Measurements from ENCODE around the gene PBX4.

Gene PBX4

DNA sequence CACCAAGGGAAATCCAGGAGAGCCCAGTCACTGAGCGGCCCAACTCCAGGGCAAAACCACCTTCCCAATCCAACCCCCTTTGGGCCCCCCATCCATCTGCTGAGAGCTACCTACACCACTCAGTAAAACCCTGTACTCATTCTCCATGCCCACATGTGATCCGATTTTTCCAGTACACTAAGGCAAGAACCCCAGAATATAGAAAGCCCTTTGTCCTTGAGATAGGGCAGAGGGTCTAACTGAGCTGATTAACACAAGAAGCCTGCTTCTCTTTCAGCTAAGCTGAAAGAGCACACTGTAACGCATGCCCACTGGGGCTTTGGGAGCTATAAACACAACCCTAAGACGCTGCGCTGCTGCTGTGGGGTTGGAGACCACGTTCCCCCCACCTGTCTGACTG is 36.0 kb downstream of the PBX4 start:
- H3K4me3 ChIP-seq (IDR thresholded peaks at IDR 0.05; ENCODE audit: insufficient read depth, low read depth, low read length), result no peak overlapping the region
- no peaks in the 10 kb centered on the region for H3K27me3 ChIP-seq (ENCODE audit: insufficient read depth, low read depth)
- no peak overlapping the region for H3K27ac ChIP-seq
- TF ChIP-seq, protein P1, sequence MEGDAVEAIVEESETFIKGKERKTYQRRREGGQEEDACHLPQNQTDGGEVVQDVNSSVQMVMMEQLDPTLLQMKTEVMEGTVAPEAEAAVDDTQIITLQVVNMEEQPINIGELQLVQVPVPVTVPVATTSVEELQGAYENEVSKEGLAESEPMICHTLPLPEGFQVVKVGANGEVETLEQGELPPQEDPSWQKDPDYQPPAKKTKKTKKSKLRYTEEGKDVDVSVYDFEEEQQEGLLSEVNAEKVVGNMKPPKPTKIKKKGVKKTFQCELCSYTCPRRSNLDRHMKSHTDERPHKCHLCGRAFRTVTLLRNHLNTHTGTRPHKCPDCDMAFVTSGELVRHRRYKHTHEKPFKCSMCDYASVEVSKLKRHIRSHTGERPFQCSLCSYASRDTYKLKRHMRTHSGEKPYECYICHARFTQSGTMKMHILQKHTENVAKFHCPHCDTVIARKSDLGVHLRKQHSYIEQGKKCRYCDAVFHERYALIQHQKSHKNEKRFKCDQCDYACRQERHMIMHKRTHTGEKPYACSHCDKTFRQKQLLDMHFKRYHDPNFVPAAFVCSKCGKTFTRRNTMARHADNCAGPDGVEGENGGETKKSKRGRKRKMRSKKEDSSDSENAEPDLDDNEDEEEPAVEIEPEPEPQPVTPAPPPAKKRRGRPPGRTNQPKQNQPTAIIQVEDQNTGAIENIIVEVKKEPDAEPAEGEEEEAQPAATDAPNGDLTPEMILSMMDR (conservative IDR thresholded peaks at IDR 0.05; ENCODE audit: low read depth, low read length), result no peak
- H3K36me3 ChIP-seq (ENCODE audit: insufficient read depth), result no peaks in the 10 kb centered on the region
- no peaks in the 10 kb centered on the region for H3K4me1 ChIP-seq (ENCODE audit: low read depth, poor library complexity, severe bottlenecking)
- no peaks in the 10 kb centered on the region for H3K79me2 ChIP-seq (ENCODE audit: insufficient read depth, low read depth)
- no peak overlapping the region for H2AFZ ChIP-seq (ENCODE audit: low read depth)
- no peak overlapping the region for H3K9ac ChIP-seq
- H4K20me1 ChIP-seq (ENCODE audit: insufficient read depth), result no peaks in the 10 kb centered on the region
- H3K4me2 ChIP-seq, result no peak overlapping the region

DNA sequence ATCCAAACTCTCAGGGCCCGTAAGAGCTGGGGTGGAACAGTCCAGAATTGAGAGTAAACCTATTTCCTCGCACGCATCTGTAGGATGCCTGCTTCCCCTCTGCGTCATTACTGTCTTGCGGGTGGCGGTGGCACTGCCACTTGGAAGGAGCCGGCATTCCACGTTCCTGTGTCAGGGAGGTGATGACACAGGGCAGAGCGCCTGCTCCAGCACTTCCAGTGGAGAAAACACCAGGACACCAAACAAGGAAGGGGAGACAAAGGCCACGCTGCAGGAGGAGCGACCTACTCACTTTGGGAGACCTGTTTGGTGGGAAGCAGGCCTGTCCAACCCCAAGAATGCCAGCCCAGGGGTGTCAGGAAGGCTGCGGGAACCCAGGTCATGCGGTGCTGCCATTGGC is 37.1 kb downstream of the PBX4 start:
- H3K4me1 ChIP-seq (ENCODE audit: low read depth, poor library complexity, severe bottlenecking), result no peaks in the 10 kb centered on the region
- no peak overlapping the region for H3K4me2 ChIP-seq
- no peak overlapping the region; the same call in 1 of the 2 replicates for H2AFZ ChIP-seq (ENCODE audit: low read depth)
- H4K20me1 ChIP-seq (ENCODE audit: insufficient read depth), result no peaks in the 10 kb centered on the region
- H3K36me3 ChIP-seq (ENCODE audit: insufficient read depth), result no peaks in the 10 kb centered on the region
- no peak overlapping the region for H3K4me3 ChIP-seq (IDR thresholded peaks at IDR 0.05; ENCODE audit: insufficient read depth, low read depth, low read length)
- H3K27me3 ChIP-seq (ENCODE audit: insufficient read depth, low read depth), result no peaks in the 10 kb centered on the region
- H3K9ac ChIP-seq, result no peak overlapping the region
- TF ChIP-seq, protein P1 (conservative IDR thresholded peaks at IDR 0.05; ENCODE audit: low read depth, low read length), result no peak
- no peaks in the 10 kb centered on the region for H3K79me2 ChIP-seq (ENCODE audit: insufficient read depth, low read depth)
- no peak overlapping the region for H3K27ac ChIP-seq

DNA sequence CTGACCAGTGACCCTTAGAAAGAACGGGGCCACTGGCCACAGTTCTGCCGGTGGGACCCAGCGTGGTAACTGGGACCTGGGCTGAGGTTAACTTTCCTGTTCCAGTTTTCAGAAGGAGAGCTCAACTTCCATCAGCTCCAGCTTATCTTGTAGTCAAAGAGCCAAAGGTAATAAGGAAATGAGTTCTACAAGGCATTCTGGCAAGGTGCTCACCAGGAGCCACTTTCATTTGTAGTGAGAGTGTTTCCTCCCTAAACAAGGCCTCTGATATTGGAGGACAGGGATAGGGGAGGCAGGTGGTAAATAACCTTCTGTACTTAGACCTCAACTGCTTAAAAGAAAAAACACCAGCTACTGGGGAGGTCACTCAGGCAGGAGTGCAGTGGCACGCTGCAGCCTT is 38.1 kb downstream of the PBX4 start:
- Histone ChIP-seq H3K4me3 (IDR thresholded peaks at IDR 0.05; ENCODE audit: insufficient read depth, low read depth, low read length) (no peak overlapping the region), H3K4me1 (ENCODE audit: low read depth, poor library complexity, severe bottlenecking) (no peaks in the 10 kb centered on the region), H3K9ac (no peak overlapping the region), H3K4me2 (no peak overlapping the region), H4K20me1 (ENCODE audit: insufficient read depth) (no peaks in the 10 kb centered on the region), H3K27me3 (ENCODE audit: insufficient read depth, low read depth) (no peaks in the 10 kb centered on the region), H3K27ac (no peak overlapping the region), H3K79me2 (ENCODE audit: insufficient read depth, low read depth) (no peaks in the 10 kb centered on the region), H2AFZ (ENCODE audit: low read depth) (no peak overlapping the region), H3K36me3 (ENCODE audit: insufficient read depth) (no peaks in the 10 kb centered on the region)
- TF ChIP-seq, protein P1 (conservative IDR thresholded peaks at IDR 0.05; ENCODE audit: low read depth, low read length), result no peak

DNA sequence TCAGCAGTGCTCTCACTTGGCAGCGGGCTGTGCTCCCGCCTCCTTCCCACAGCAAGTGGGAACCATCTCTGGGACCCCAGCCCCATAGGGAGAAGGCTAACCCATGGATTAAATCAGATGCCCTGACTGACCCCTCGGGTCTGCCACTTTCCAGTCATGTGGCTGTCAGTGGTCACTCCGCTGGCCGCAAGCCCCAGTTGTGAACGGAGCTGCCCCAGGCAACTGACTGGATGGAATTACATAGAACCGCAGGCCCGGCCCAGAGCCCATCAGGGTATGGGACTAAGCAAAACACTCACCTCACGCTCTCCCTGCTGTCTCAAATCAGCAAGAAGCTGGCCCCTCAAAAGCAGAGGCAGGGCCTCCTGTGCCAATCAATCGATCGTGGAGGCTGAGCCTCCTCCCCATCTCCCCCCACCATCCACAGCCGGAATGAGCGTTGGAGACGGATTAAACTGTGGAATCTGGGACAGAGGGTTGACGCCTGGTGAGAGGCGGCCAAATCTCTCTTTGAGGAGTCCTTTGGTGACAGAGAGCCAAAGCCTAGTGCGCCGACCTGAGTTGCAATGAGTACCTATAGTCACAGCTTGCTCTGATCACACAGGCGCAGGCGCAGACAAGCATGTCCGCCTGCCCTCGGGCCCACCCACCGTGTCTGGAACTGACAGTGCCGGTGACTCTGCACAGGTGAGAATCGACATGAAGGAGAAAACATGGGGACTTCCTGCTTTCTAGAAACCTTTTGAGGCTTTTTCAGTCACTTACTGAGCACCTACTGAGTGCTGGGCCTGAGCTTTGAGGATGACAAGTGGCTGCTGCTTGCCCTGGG is 38.7 kb downstream of the PBX4 start:
- H3K36me3 ChIP-seq (ENCODE audit: insufficient read depth), result no peaks in the 10 kb centered on the region
- no peak overlapping the region for H3K4me2 ChIP-seq
- no peak overlapping the region for H2AFZ ChIP-seq (ENCODE audit: low read depth)
- no peaks in the 10 kb centered on the region for H3K4me1 ChIP-seq (ENCODE audit: low read depth, poor library complexity, severe bottlenecking)
- H3K27me3 ChIP-seq (ENCODE audit: insufficient read depth, low read depth), result no peaks in the 10 kb centered on the region
- no peak overlapping the region for H3K27ac ChIP-seq
- TF ChIP-seq, protein P1 (conservative IDR thresholded peaks at IDR 0.05; ENCODE audit: low read depth, low read length), result no peak
- H3K4me3 ChIP-seq (IDR thresholded peaks at IDR 0.05; ENCODE audit: insufficient read depth, low read depth, low read length), result no peak overlapping the region
- no peaks in the 10 kb centered on the region for H4K20me1 ChIP-seq (ENCODE audit: insufficient read depth)
- H3K79me2 ChIP-seq (ENCODE audit: insufficient read depth, low read depth), result no peaks in the 10 kb centered on the region
- H3K9ac ChIP-seq, result no peak overlapping the region

Data from KMS-11 (cell line).